ENCODE measurements around the gene C9orf78. TPM values are rescaled to one million over a fixed set of nuclear protein-coding genes. Genes with fewer than 3 reads are reported as not detected.

The C9orf78 gene
- total and polyA plus RNA-seq, 9 of the 15 experiments (the other 6 are each of a cell fraction or from before 2014, with no cell fraction given): 94.6 to 266 (median 202) TPM

GRCh38 chr9:129814432-129815223 is 20.4 kb downstream of the C9orf78 start (continued):
- no peak for TF ChIP-seq E2F8 (IDR thresholded peaks at IDR 0.05; ENCODE audit: low read depth, partially characterized antibody)
- TF ChIP-seq, protein P1, sequence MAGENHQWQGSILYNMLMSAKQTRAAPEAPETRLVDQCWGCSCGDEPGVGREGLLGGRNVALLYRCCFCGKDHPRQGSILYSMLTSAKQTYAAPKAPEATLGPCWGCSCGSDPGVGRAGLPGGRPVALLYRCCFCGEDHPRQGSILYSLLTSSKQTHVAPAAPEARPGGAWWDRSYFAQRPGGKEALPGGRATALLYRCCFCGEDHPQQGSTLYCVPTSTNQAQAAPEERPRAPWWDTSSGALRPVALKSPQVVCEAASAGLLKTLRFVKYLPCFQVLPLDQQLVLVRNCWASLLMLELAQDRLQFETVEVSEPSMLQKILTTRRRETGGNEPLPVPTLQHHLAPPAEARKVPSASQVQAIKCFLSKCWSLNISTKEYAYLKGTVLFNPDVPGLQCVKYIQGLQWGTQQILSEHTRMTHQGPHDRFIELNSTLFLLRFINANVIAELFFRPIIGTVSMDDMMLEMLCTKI (IDR thresholded peaks at IDR 0.05; ENCODE audit: partially characterized antibody): no peak
- TF ChIP-seq SUPT5H (IDR thresholded peaks at IDR 0.05): 0 out of 2 replicates have a peak, but pooled peaks have one; percentile 38
- no peak for TF ChIP-seq ATF7 (IDR thresholded peaks at IDR 0.05)
- no peak for TF ChIP-seq GATA2 (CRISPR knock-in tag; IDR thresholded peaks at IDR 0.05)
- TF ChIP-seq LEF1 (IDR thresholded peaks at IDR 0.05): no peak
- TF ChIP-seq BRD9 (IDR thresholded peaks at IDR 0.05; ENCODE audit: low read depth, partially characterized antibody): no peak
- 0 out of 2 replicates have a peak, but pooled peaks have one; percentile 12 for TF ChIP-seq CBFA2T3 (IDR thresholded peaks at IDR 0.05)
- TF ChIP-seq TCF15 (CRISPR knock-in tag; IDR thresholded peaks at IDR 0.05): no peak
- no peak for TF ChIP-seq ZNF354B (CRISPR knock-in tag; IDR thresholded peaks at IDR 0.05)
- no peak for TF ChIP-seq ZNF146 (CRISPR knock-in tag; IDR thresholded peaks at IDR 0.05; ENCODE audit: unreplicated experiment)
- no peak for TF ChIP-seq POLR2AphosphoS2 (IDR thresholded peaks at IDR 0.05; ENCODE audit: low read length)
- no peak for TF ChIP-seq NR4A1 (CRISPR knock-in tag; IDR thresholded peaks at IDR 0.05)
- no peak for TF ChIP-seq NR4A1 (tag; IDR thresholded peaks at IDR 0.05)
- TF ChIP-seq PURB (CRISPR knock-in tag; IDR thresholded peaks at IDR 0.05; ENCODE audit: low read depth): no peak
- peak; percentile 52; the same call in 1 of the 2 replicates for TF ChIP-seq POLR2A (conservative IDR thresholded peaks at IDR 0.05)
- TF ChIP-seq NFRKB (IDR thresholded peaks at IDR 0.05; ENCODE audit: low read depth): no peak
- TF ChIP-seq KDM2B (CRISPR knock-in tag; IDR thresholded peaks at IDR 0.05): no peak
- TF ChIP-seq XRCC5 (IDR thresholded peaks at IDR 0.05; ENCODE audit: low read depth, low read length): no peak
- no peak for TF ChIP-seq ZNF592 (IDR thresholded peaks at IDR 0.05)
